OCI-LY7 (cell line): ENCODE measurements around the gene ORM2. TPM values are rescaled to one million over a fixed set of nuclear protein-coding genes. Genes with fewer than 3 reads are reported as not detected.

Source experiments
- BruUV-seq: library from RNA; stranded (reverse); fragments of 400-500 nt; replicated peaks from 2 replicates; lab custom pipeline; 2021; lab: Mats Ljungman, UMichigan
- CTCF ChIA-PET: fragments of 300-600 bp; sonication (Branson Sonifier 250); formaldehyde crosslinking; loops from one replicate; lab custom pipeline; 2022; ENCODE audit warnings: antibody characterized with exemption; ENCODE audit not compliant: unreplicated experiment; lab: Charles Lee
- POLR2A ChIA-PET: fragments of 300-600 bp; sonication (Branson Sonifier 250); formaldehyde crosslinking; loops from one replicate; lab custom pipeline; 2022; ENCODE audit warnings: antibody characterized with exemption; lab: Charles Lee
- DNase-seq: peaks from one replicate; pipeline ENCODE4 v3.0.0-alpha.2; 2015; ENCODE audit warnings: low spot score
- H2AFZ ChIP-seq: fragments of 200-600 bp; sonication (generic), shearing (Covaris generic); 2 replicates; pipeline ENCODE4 v1.6.1; 2014; ENCODE audit warnings: mild to moderate bottlenecking, antibody characterized with exemption, low read length, moderate library complexity
- H3K27ac ChIP-seq: fragments of 200-600 bp; sonication (generic); 2 replicates; pipeline ENCODE4 v1.5.1; 2014; ENCODE audit warnings: mixed run types, low read depth, mild to moderate bottlenecking, moderate library complexity, low read length, inconsistent platforms; ENCODE audit not compliant: poor library complexity, severe bottlenecking
- H3K36me3 ChIP-seq: fragments of 200-600 bp; sonication (generic); 2 replicates; pipeline ENCODE4 v1.6.1; 2014; ENCODE audit warnings: mild to moderate bottlenecking, antibody characterized with exemption, low read length, moderate library complexity, mixed read lengths; ENCODE audit not compliant: insufficient read depth
- H3K4me1 ChIP-seq: fragments of 200-600 bp; sonication (generic); 2 replicates; pipeline ENCODE4 v1.5.1; 2014; ENCODE audit warnings: mild to moderate bottlenecking, low read length; ENCODE audit not compliant: insufficient read depth, poor library complexity, severe bottlenecking
- H3K4me2 ChIP-seq: fragments of 200-600 bp; sonication (generic); 2 replicates; pipeline ENCODE4 v1.6.1; 2014; ENCODE audit warnings: mild to moderate bottlenecking, low read length
- H3K4me3 ChIP-seq: fragments of 200-600 bp; sonication (generic); 2 replicates; pipeline ENCODE4 v1.5.1; 2014; ENCODE audit warnings: mild to moderate bottlenecking, low read depth, low read length; ENCODE audit not compliant: poor library complexity, severe bottlenecking
- H3K79me2 ChIP-seq: fragments of 200-600 bp; sonication (generic); 2 replicates; pipeline ENCODE4 v1.6.1; 2016; ENCODE audit warnings: low read depth, mild to moderate bottlenecking, low read length, moderate library complexity, mixed read lengths; ENCODE audit not compliant: insufficient read depth
- H3K9me2 ChIP-seq: fragments of 200-600 bp; sonication (generic); 2 replicates; pipeline ENCODE4 v1.6.1; 2016; ENCODE audit warnings: mild to moderate bottlenecking, low read length, mixed read lengths; ENCODE audit not compliant: insufficient read depth
- H3K9me3 ChIP-seq: fragments of 200-600 bp; sonication (generic); 2 replicates; pipeline ENCODE4 v1.6.1; 2014; ENCODE audit warnings: mild to moderate bottlenecking, mixed run types, low read length, mixed read lengths
- H4K20me1 ChIP-seq: fragments of 200-600 bp; sonication (generic); 2 replicates; pipeline ENCODE4 v1.6.1; 2014; ENCODE audit warnings: mild to moderate bottlenecking, antibody characterized with exemption, low read length, moderate library complexity, mixed read lengths; ENCODE audit not compliant: insufficient read depth
- EZH2phosphoT487 ChIP-seq: fragments of 200-600 bp; sonication (generic); IDR thresholded peaks from 2 replicates; pipeline ENCODE4 v1.6.1; 2018; ENCODE audit warnings: low read depth, borderline replicate concordance, mild to moderate bottlenecking, mixed run types, antibody characterized with exemption, low read length, moderate library complexity, mixed read lengths
- intact Hi-C: fragments of 100-400 bp; cut with micrococcal nuclease; formaldehyde crosslinking; loops from one replicate; pipeline ENCODE4 v1.10.0; 2022; ENCODE audit not compliant: unreplicated experiment
- total RNA-seq, 2 experiments: library from RNA; depleted of rRNA in 1 of 2; stranded (reverse); fragments of >200 nt in 1 of 2; shearing (Covaris generic) in 1 of 2; gene quantifications; 2 replicates each; pipeline ENCODE4 v1.2.3, GENCODE V29; 2014 to 2022
- TF ChIP-seq, protein P1 (sequence below): fragments of 200-600 bp; sonication (generic); conservative IDR thresholded peaks from 2 replicates; pipeline ENCODE4 v1.5.1; 2014; ENCODE audit warnings: mild to moderate bottlenecking, antibody characterized with exemption, low read length, moderate library complexity, mixed read lengths

ORM2 gene
- total RNA-seq, 2 experiments from 2014 or later, result not detected

GRCh38 chr9:114296338-114296737 is 33.3 kb upstream of the ORM2 start:
- Histone ChIP-seq H3K4me3 (no peak overlapping the region), H3K4me2 (no peak overlapping the region), H2AFZ (no peak overlapping the region), H3K4me1 (no peaks in the 10 kb centered on the region), H3K27ac (no peak overlapping the region), H3K9me2 (no peaks in the 10 kb centered on the region), H3K9me3 (peaks cover 18% of the 10 kb centered on the region; the same call in 1 of the 2 replicates), H3K79me2 (no peaks in the 10 kb centered on the region), H3K36me3 (no peaks in the 10 kb centered on the region), H4K20me1 (no peaks in the 10 kb centered on the region)
- intact Hi-C loops, result no loop called here
- TF ChIP-seq, protein P1, sequence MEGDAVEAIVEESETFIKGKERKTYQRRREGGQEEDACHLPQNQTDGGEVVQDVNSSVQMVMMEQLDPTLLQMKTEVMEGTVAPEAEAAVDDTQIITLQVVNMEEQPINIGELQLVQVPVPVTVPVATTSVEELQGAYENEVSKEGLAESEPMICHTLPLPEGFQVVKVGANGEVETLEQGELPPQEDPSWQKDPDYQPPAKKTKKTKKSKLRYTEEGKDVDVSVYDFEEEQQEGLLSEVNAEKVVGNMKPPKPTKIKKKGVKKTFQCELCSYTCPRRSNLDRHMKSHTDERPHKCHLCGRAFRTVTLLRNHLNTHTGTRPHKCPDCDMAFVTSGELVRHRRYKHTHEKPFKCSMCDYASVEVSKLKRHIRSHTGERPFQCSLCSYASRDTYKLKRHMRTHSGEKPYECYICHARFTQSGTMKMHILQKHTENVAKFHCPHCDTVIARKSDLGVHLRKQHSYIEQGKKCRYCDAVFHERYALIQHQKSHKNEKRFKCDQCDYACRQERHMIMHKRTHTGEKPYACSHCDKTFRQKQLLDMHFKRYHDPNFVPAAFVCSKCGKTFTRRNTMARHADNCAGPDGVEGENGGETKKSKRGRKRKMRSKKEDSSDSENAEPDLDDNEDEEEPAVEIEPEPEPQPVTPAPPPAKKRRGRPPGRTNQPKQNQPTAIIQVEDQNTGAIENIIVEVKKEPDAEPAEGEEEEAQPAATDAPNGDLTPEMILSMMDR, result no peak
- TF ChIP-seq EZH2phosphoT487, result no peak
- ChIA-PET POLR2A (no interaction called here), CTCF (no interaction called here)
- no TSS peak for BruUV-seq
- no peak for DNase-seq

GRCh38 chr9:114299286-114300152 is 30.1 kb upstream of the ORM2 start:
- Histone ChIP-seq H3K4me1 (no peaks in the 10 kb centered on the region), H3K4me3 (no peak overlapping the region), H3K9me2 (no peaks in the 10 kb centered on the region), H3K27ac (no peak overlapping the region), H3K36me3 (no peaks in the 10 kb centered on the region), H3K79me2 (no peaks in the 10 kb centered on the region), H2AFZ (no peak overlapping the region), H3K4me2 (no peak overlapping the region), H3K9me3 (peaks cover 16% of the 10 kb centered on the region; the same call in 1 of the 2 replicates), H4K20me1 (no peaks in the 10 kb centered on the region)
- POLR2A ChIA-PET, result no interaction called here
- CTCF ChIA-PET, result no interaction called here
- TF ChIP-seq, protein P1, result no peak
- TF ChIP-seq EZH2phosphoT487, result no peak
- no TSS peak for BruUV-seq
- intact Hi-C loops, result no loop called here
- DNase-seq, result no peak
